ENCODE results near the gene HIGD2B.
"Not testable (repeated sequence)": the region's sequence is repeated elsewhere in the genome, so short reads cannot be mapped to it uniquely, and the experiment has no call there.

Gene HIGD2B

DNA sequence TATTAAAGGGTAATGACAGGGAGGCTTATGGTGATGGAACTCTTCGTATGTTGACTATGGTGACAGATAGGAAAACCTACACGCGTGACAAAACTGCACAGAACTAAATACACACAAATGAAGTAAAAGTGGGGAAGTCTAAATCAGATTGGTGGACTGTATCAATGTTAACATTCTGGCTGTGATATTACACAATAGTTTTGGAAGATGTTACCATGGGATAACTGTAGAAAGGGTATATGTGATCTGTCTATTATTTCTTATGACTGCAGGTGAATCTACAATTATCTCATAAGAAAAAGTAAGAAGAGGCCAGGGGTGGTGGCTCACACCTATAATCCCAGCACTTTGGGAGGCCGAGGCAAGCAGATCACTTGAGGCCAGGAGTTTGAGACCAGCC lies 9.1 kb downstream of the HIGD2B start:
- DNase-seq (ENCODE audit: low spot score) = no peak

- DNase-seq (ENCODE audit: low spot score) = no peak
These were observed 14.5 kb downstream of the HIGD2B start for GRCh38 chr15:72671525-72671924.

GRCh38 chr15:72670656-72671352 lies 15.2 kb downstream of the HIGD2B start:
- DNase-seq (ENCODE audit: low spot score) = peak; percentile 70

DNA sequence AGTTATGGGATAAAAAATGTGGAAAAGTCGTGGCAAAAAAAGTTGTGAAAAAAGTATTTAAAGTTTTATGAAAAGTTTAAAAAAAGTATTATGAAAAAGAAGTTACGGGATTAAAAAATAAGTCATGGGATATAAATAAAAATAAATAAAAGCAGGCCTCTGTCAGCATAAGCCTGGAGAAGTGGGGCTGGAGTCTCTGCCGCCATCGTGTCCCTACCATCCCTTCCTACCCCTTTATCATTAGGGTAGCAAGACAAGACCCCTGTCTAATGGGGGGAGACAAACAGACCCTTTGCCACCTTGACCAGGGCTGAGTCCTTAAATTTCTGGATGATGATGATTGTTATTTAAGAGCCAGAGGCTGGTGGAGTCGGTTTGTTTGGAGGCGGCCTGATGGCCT lies 16.2 kb downstream of the HIGD2B start:
- DNase-seq (ENCODE audit: low spot score) = not testable (repeated sequence)

GRCh38 chr15:72665706-72666105 lies 20.3 kb downstream of the HIGD2B start:
- not testable (repeated sequence) for DNase-seq (ENCODE audit: low spot score)

GRCh38 chr15:72663931-72664330 lies 22.1 kb downstream of the HIGD2B start:
- DNase-seq (ENCODE audit: low spot score) = not testable (repeated sequence)

DNA sequence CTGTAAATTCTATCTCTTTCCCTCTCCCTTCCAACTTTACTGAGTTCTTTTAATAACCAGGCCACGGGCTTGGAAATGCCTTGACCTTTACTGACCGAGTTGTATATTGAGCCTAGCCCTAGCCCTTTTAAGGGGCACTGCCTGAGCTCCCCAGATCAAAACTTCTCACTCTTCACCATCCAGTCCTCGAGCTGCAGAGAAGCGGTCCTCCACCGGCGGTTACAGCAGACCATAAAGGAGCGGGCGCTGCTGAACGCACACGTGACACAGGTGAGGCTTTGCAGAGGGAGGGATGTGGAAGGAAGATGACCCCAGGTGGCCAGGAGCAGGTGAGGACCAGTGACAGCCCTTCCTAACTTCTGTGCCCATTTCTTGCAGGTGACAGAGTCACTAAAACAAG lies 24.9 kb downstream of the HIGD2B start:
- DNase-seq (ENCODE audit: low spot score) = not testable (repeated sequence)

DNA sequence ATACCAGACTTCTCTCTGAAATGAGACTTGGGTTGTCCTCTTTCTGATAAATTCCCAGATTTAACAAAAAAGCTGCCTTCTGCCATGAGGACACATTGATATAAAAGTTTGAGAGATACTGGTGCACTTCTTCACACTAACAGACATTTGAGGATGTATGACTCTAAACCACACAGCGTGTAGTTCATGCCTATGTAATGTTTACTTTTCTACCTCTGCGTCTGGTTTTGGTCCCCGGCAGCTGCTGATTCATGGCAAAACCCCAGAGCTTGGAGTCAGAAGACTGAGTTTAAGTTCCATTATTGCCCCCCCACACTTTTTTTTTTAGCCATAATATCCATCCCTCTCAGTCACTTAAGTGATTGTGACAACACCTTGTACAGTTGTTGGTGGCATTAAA lies 30.0 kb downstream of the HIGD2B start:
- not testable (repeated sequence) for DNase-seq (ENCODE audit: low spot score)

- DNase-seq (ENCODE audit: low spot score) = not testable (repeated sequence)
These were observed 31.6 kb downstream of the HIGD2B start, which contains the start of gene GOLGA6B for GRCh38 chr15:72654397-72654796. Gene GOLGA6B (plus strand): TSS chr15:72654697. CDS start chr15:72654738, 41 bp downstream.

DNA sequence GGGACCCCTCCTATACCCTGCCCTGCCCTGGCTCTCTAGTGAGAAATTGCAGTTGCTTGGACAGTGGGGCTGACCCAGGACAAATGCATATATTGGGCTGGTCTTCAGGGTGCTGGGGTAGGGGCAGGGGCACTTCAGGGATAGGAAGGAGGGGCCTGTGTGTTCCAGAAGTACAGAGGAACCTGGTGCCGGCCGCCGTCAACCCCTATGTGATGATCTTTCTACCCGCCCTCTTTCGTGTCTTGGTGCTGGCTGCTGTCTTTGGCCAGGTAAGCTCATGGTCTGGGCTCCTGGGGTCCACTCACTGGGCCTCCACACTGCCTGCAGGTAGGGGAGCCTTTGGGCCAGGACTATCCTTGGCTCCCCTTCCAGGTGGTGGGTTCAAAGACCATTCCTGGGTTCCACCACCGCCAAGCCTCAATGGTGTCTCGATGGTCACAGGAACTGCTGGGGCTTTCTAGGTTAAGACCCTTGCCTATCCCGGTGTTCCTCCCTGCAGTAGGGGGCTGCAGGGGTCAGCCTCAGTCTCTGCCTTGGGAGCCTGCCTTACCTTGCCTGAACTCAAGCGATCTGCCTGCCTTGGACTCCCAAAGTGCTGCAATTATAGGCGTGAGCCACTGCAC lies 37.2 kb downstream of the HIGD2B start:
- DNase-seq (ENCODE audit: low spot score) = not testable (repeated sequence)

GRCh38 chr15:72642271-72642670 lies 43.7 kb downstream of the HIGD2B start:
- DNase-seq (ENCODE audit: low spot score) = not testable (repeated sequence)

DNA sequence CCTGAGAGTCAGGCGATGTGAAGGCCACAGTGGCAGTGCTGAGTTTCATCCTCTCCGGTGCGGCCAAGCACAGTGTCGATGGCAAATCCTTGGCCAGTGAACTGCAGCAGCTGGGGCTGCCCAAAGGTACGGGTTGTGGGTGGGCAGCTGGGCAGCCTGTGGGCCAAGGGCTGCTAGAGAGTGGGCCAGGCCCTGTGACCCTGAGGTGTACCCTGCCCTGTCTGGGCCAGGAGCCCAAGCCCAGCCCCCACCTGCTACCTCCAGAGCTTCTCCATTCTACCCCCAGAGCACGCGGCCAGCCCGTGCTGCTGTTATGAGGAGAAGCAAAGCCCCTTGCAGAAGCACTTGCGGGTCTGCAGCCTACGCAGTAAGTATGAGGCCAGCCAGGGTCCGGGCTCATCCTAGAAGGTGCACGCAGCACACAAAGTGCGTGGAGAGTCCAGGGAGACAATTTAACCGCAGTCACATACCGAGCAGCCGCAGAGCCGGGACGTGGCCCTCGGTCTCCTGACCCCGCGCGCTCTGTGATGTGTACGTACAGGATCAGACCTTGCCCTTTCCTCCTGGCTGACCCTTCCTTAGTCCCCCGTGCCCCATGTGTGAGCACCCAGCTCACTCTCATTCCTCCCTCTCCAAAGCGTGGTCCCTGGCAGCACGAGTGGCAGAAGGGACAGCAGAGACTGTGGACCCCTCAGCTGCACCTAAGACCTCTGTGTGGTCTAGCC lies 46.1 kb downstream of the HIGD2B start:
- not testable (repeated sequence) for DNase-seq (ENCODE audit: low spot score)

DNA sequence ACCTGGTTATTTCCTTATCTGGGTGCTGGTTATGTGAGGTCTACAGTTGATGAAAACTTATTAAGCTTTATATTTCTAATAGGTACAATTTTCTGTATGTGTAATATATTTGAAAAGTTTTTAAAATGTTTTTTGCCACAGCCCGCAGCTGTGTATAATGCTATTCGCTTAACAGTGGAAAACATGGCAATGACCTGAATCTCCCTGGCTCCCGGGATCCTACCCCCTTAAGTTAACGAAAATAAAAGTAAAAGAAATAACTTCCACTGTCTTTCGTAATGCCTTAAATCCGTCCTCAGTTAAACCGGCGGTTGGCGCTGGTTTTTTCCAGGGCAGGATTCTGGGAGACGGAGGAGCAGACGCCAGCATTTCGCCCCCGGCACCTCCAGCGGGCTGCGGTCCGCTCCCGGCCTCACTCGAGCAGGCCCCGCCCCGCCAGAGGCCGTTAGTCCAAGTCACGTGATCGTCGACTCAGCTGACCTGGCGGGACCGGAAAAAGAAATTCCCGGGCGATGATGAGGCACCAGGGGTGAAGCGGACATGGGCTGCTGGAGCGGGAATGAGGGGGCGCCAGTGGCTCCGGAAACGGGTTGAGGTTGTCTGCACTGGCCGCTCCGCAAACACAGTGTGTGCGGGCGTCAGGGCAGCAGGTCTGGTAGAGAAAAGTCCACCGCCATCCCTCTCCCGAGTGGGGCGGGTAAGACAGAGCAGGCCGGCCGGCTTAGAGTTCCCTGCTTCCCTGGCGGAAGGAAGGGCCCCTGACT lies 49.3 kb downstream of the HIGD2B start:
- not testable (repeated sequence) for DNase-seq (ENCODE audit: low spot score)

- DNase-seq (ENCODE audit: low spot score) = not testable (repeated sequence)
These were observed 56.9 kb downstream of the HIGD2B start for GRCh38 chr15:72629068-72629570.

- not testable (repeated sequence) for DNase-seq (ENCODE audit: low spot score)
These were observed 57.5 kb downstream of the HIGD2B start for GRCh38 chr15:72628249-72629067.

DNA sequence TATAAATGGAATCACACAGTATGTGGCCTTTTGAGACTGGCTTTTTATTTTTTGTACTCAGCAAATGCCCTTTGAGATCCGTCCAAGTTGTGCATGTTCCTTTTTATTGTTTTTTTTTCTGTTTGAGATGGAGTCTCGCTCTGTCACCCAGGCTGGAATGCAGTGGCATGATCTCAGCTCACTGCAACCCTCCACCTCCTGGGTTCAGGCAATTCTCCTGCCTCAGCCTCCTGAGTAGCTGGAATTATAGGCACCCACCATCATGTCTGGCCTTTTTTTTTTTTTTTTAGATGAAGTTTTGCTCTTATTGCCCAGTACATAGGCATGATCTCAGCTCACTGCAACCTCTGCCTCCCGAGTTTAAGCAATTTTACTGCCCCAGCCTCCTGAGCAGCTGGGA lies 59.8 kb downstream of the HIGD2B start:
- not testable (repeated sequence) for DNase-seq (ENCODE audit: low spot score)
